HepG2 (cell line): ENCODE results near the gene TPM1.
"Not testable (repeated sequence)": the region's sequence is repeated elsewhere in the genome, so short reads cannot be mapped to it uniquely, and the experiment has no call there.

Experiments used
- CREM ChIP-seq, 2 experiments: sonication (generic) in 1 of 2; formaldehyde crosslinking in 1 of 2; IDR thresholded peaks; 2 replicates each; pipeline versions ENCODE4 v1.4.0 to v1.6.1; 2016 to 2020; ENCODE audit warnings: antibody characterized with exemption in 1 of 2, mild to moderate bottlenecking in 1 of 2, missing genetic modification reagents in 1 of 2
- GTF2F1 ChIP-seq: fragments of 150-350 bp; IDR thresholded peaks from 2 replicates; pipeline ENCODE4 v1.6.1; 2014; ENCODE audit warnings: low read length
- JUNB ChIP-seq: sonication (generic); formaldehyde crosslinking; IDR thresholded peaks from 2 replicates; pipeline ENCODE4 v1.8.0; 2022; ENCODE audit warnings: missing genetic modification reagents, mild to moderate bottlenecking, borderline replicate concordance
- MTF1 ChIP-seq: sonication (generic); formaldehyde crosslinking; IDR thresholded peaks from 2 replicates; pipeline ENCODE4 v1.5.0; 2020; ENCODE audit warnings: missing genetic modification reagents
- POLR2A ChIP-seq, 2 experiments: IDR thresholded peaks; 2 replicates each; pipeline ENCODE4 v1.6.1; 2011; ENCODE audit warnings: low read depth in 2 of 2, low read length in 2 of 2, mild to moderate bottlenecking in 1 of 2, moderate library complexity in 1 of 2; ENCODE audit not compliant: insufficient read depth in 1 of 2
- POLR2AphosphoS2 ChIP-seq: IDR thresholded peaks from 2 replicates; pipeline ENCODE4 v1.6.1; 2011; ENCODE audit warnings: low read depth, low read length, improper control_type of control experiment
- RARG ChIP-seq: sonication (generic); formaldehyde crosslinking; IDR thresholded peaks from 2 replicates; pipeline ENCODE4 v1.4.0; 2020; ENCODE audit warnings: low read depth, mild to moderate bottlenecking, missing genetic modification reagents
- ZFP36 ChIP-seq: fragments of 150-350 bp; IDR thresholded peaks from 2 replicates; pipeline ENCODE4 v1.6.1; 2018; ENCODE audit warnings: borderline replicate concordance, low read length, low read depth; ENCODE audit not compliant: partially characterized antibody
- ZFP91 ChIP-seq: sonication (generic); formaldehyde crosslinking; IDR thresholded peaks from 2 replicates; pipeline ENCODE4 v1.9.0; 2022; ENCODE audit warnings: missing genetic modification reagents, mild to moderate bottlenecking, borderline replicate concordance
- ZNF142 ChIP-seq: sonication (generic); formaldehyde crosslinking; IDR thresholded peaks from 2 replicates; pipeline ENCODE4 v1.4.0; 2020; ENCODE audit warnings: missing genetic modification reagents
- ZNF580 ChIP-seq: IDR thresholded peaks from 2 replicates; pipeline ENCODE4 v1.6.1; 2016; ENCODE audit warnings: low read depth, borderline replicate concordance
- ZNF777 ChIP-seq: sonication (generic); formaldehyde crosslinking; IDR thresholded peaks from 2 replicates; pipeline ENCODE4 v1.4.0; 2020; ENCODE audit warnings: missing genetic modification reagents
- TF ChIP-seq, protein P1 (sequence below): sonication (generic); formaldehyde crosslinking; IDR thresholded peaks from 2 replicates; pipeline ENCODE4 v1.5.0; 2020; ENCODE audit warnings: mild to moderate bottlenecking, missing genetic modification reagents, moderate library complexity

DNA sequence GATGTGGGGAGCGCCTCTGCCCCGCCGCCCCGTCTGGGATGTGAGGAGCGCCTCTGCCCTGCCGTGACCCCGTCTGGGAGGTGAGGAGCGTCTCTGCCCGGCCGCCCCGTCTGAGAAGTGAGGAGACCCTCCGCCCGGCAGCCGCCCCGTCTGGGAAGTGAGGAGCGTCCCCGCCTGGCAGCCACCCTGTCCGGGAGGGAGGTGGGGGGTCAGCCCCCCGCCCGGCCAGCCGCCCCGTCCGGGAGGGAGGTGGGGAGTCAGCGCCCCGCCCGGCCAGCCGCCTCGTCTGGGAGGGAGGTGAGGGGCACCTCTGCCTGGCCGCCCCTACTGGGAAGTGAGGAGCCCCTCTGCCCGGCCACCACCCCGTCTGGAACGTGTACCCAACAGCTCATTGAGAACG lies 56.4 kb downstream of the TPM1 start:
- not testable (repeated sequence) for TF ChIP-seq ZFP91 (CRISPR knock-in tag); GTF2F1; ZNF580; ZFP36; JUNB (CRISPR knock-in tag); POLR2A (IDR thresholded peaks at IDR 0.05; ENCODE audit: insufficient read depth in 1 of 2, low read depth in 2 of 2, low read length in 2 of 2); RARG; CREM (IDR thresholded peaks at IDR 0.05); CREM (CRISPR knock-in tag; IDR thresholded peaks at IDR 0.05); ZNF777 (CRISPR knock-in tag); ZNF142; MTF1; POLR2AphosphoS2
- TF ChIP-seq, protein P1, sequence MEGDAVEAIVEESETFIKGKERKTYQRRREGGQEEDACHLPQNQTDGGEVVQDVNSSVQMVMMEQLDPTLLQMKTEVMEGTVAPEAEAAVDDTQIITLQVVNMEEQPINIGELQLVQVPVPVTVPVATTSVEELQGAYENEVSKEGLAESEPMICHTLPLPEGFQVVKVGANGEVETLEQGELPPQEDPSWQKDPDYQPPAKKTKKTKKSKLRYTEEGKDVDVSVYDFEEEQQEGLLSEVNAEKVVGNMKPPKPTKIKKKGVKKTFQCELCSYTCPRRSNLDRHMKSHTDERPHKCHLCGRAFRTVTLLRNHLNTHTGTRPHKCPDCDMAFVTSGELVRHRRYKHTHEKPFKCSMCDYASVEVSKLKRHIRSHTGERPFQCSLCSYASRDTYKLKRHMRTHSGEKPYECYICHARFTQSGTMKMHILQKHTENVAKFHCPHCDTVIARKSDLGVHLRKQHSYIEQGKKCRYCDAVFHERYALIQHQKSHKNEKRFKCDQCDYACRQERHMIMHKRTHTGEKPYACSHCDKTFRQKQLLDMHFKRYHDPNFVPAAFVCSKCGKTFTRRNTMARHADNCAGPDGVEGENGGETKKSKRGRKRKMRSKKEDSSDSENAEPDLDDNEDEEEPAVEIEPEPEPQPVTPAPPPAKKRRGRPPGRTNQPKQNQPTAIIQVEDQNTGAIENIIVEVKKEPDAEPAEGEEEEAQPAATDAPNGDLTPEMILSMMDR (CRISPR knock-in tag): not testable (repeated sequence)
